HG02571 (cell line): Measurements from ENCODE around the gene PDLIM7.
A peak's percentile ranks its signal among the peaks of the same experiment; 100 is the strongest.
"Not testable (repeated sequence)": the region's sequence is repeated elsewhere in the genome, so short reads cannot be mapped to it uniquely, and the experiment has no call there.

ENCODE experiments used
- ATAC-seq: cut with Tn5 transposase; IDR thresholded peaks from one replicate; pipeline ENCODE4 v1.9.1; 2021; ENCODE audit warnings: mild to moderate bottlenecking, moderate library complexity; ENCODE audit not compliant: unreplicated experiment

The PDLIM7 gene, protein sequence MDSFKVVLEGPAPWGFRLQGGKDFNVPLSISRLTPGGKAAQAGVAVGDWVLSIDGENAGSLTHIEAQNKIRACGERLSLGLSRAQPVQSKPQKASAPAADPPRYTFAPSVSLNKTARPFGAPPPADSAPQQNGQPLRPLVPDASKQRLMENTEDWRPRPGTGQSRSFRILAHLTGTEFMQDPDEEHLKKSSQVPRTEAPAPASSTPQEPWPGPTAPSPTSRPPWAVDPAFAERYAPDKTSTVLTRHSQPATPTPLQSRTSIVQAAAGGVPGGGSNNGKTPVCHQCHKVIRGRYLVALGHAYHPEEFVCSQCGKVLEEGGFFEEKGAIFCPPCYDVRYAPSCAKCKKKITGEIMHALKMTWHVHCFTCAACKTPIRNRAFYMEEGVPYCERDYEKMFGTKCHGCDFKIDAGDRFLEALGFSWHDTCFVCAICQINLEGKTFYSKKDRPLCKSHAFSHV

GRCh38 chr5:177497292-177498012 lies at the start of gene PDLIM7:
TSS of gene PDLIM7 (minus strand) at chr5:177497604. CDS start at chr5:177496512, 1,092 bp downstream.
- peak; percentile 78 for ATAC-seq

DNA sequence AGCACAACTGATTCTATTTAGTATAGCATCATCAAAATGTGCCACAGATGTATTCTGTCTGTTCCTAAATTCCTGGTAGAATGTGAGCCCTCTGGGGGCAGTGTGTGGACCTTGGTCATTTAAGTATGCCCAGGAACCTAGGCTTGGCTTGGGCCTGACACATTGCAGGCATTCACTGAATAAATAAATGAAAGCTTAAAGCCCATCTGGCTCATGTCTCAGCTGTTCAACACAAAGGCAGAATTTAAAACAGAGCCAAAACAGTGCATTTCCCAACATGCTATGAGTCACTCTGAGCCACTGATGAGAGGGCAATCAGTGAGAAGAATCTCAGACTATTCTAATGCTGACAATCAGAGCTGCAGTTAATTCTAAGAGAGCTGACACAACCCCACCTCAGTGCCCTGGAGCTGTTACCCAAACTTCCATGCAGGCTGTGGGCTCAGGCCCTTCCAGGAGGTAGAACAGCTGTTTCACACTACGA lies 48.9 kb upstream of the PDLIM7 start:
- no peak for ATAC-seq

DNA sequence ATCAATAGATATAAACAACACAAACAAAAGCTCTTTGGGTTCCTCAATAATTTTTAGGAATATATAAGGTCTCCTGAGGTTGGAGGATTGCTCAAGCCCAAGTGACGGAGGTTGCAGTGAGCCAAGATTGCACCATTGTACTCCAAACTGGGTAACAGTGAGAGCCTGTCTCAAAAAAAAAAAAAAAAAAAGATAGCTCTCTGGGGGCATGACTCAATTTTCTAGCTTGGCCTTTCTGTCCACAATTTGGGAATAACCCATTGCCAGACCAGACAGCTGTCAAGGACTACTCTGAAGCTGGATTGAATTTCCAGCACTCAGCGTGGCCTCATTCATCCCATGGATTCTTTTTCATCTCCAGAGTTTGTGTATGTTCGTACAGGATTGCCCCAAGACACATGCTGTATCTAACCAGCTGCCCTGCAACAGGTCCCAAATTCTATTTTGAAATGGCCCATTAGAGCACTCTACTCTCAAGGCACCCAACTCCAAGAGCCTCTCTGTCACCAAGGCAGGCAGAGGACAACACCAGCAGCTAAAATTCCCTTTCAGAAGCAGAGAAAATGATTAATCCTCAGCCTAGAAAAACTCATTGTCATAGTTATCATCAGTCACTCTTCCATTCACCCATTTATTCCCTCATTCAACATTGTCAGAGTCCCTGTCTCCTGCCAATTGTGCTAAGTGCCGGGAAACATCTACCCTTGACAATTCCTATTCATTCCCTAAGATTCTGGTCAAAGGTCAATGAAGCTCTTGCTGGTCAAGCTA lies 48.3 kb upstream of the PDLIM7 start:
- no peak for ATAC-seq

DNA sequence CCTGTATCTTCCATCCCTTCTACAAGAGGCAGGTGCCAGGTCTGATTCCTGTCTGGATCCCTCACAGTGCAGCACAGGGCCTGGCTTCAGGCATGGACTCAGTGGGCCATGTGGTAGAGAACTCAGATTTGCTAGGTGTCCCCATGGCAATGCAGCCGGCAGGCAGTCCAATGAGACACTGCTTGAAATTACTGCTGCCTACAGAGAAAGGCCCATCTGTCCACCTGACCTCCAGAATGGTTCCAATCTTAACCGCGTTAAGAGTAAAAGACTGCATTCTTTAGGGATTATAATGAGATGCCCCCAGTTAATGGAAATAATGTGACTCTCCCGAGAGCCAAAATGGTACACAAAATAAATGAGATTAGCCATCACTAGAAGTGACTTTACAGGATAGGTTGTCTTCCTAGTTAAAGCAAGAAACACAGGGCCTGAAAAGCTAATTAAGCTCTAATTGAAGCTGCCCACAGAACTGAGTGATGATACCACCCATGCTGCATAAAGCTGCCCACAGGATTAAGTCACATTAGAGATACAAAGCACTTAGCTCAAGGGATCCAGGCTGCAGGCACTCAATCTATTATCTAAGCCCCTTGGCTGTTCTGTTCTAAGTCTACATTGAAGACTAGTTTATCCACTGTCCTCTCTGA lies 45.5 kb upstream of the PDLIM7 start:
- ATAC-seq, result no peak

- no peak for ATAC-seq
Observed at GRCh38 chr5:177540438-177540837, 43.0 kb upstream of the PDLIM7 start.

DNA sequence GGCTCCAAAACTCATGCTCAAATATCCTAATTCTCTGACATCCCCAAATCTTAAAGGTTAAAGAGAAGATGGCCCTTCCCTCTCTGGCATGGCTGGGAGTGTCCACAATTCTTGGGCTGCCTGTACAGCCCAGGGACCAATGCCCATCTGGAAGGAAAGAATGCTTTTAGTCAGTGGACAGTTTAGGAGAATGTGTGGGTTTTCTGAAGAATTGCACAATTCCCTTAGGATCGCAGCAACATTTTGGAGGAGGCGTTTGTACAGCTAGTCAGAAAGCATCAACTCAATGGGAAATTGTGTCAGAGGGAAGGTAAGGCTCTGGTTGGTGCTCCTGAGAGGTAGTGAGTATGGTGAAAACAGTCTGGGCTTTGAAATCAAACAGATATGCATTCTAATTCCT lies 42.0 kb upstream of the PDLIM7 start:
- ATAC-seq, result no peak

DNA sequence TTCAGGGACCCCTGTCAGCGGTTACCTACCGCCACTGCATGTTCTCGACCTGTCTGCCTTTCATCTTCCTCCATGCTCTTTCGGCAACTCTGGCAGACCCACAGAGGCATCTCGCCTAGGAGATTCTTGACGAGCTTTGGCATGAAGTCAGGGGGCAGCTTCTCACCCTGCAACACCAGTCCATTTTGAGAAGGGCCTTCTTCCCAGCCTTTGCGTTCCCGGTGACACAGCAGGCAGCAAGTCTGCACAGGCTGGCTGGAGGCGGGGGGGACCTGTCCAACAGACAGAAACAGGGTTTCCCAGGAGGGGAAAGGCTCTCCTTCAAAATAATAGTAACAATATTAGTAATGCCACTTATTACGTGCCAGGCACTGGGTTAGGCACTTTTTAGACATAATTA lies 41.5 kb upstream of the PDLIM7 start:
- ATAC-seq, result no peak

- no peak for ATAC-seq
Observed at GRCh38 chr5:177537389-177538361, 40.3 kb upstream of the PDLIM7 start.

DNA sequence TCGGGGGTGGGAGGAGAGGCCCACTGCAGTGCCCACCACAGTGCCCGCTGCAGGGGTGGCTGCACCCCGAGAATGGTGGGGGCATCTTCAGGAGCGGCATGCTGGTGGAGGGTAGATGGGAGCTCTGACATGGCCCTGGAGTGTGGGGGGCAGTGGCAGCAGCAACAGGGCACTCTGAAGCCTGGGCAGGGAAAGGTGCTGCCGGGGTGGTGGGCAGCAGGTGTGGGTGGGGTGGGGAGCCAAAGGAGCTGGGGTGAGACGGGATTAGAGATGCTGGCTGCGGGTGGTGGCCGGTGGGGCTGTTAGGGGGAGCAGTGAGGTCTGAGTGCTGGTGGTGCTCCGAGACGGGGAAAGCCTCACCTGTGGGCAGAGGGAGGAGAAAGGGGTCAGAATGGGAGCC lies 39.0 kb upstream of the PDLIM7 start:
- no peak for ATAC-seq

DNA sequence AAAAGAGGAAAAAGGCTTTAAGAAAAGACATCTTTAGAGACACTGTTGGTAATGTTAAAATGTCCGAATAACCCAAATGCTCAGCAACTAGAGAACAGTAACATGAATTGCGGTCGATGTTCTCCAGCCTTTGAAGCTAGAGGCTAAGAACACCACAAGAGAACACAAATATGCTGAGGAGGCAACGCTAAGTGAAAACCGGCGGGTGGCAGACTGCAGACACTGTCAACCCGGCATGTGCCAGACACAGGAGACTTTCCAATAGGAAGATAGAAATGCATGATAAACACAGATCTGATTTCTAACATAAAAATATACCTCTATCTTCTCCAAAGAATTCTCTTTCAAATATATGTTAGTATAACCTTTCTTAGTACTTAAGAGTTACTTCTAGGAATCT lies 37.7 kb upstream of the PDLIM7 start:
- no peak for ATAC-seq

- ATAC-seq, result not testable (repeated sequence)
Observed at GRCh38 chr5:177534433-177534832, 37.0 kb upstream of the PDLIM7 start.

DNA sequence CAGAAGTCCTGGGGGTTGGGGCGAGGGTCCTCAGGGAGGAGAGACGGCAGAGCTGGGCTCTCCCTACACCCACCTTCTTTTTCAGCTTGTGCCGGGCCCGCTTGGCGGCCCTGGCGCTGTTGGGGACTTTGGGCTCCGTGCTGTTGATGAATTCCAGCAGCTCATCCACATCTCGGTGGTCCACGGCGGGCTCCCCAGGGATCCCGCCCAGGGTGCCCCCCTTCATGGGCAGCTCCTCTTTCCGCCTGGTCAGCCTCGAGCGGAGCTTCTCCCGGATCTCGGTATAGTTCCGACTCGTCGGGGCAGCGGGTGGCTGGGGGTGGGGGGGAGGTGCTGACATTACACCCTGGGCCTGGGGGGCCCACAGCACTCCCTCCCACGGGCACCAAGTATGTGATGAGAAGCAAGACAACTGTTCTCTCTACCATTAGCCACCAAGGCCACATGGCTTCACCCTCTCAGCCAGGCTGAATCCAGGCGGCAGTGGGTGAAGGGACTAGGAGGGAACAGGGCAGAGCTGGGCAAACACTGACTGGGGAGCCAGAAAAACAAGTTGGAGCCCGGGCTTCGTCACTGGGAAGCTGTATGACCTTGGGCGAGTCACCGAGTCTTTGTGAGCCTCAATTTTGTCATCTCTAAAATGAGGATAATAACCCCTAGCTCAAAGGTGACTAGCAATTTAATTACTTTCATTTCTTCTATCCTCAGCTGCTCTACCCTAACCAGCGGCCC lies 34.0 kb upstream of the PDLIM7 start:
- ATAC-seq, result no peak

DNA sequence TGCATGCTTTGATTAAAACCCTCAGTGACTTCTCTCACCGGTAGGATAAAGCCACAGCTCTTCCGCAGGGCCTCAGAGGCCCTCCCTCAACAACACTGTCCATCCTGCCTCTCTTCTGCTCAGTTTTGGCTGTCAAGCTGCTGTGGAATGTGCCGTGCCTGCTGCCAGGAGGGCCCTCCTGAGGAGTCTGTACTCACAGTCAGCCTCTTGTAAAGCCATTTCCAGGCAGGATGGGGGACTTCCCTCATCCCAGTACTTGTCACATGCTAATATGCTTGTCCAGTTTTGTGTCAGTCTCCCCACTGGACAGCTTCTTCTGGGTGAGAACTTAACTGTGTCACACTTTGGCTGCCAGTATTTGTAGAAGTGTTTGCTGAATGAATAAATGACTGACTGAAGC lies 33.2 kb upstream of the PDLIM7 start:
- no peak for ATAC-seq

GRCh38 chr5:177529247-177530203 lies 32.1 kb upstream of the PDLIM7 start:
- ATAC-seq, result no peak

GRCh38 chr5:177528631-177529030 lies 31.2 kb upstream of the PDLIM7 start:
- no peak for ATAC-seq

DNA sequence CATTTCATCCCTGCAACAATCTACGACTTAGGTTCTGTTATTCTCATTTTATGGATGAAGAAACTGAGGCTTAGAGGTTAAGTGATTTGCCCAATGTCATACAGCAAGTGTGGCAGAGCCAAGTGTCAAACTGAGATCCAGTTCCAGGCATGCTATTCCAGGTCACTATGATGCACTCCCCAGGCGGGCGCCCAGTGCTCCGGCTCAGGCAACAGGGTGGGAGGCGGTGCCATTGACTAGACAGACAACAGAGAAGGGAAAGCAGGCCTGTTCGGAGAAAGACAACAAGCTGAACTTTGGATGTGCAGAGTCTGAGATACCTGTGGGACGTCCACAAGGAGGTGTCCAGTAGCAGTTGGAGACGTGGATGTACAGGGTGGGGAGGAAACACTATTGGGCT lies 30.2 kb upstream of the PDLIM7 start:
- ATAC-seq, result no peak

- no peak for ATAC-seq
Observed at GRCh38 chr5:177526791-177527190, 29.4 kb upstream of the PDLIM7 start.

DNA sequence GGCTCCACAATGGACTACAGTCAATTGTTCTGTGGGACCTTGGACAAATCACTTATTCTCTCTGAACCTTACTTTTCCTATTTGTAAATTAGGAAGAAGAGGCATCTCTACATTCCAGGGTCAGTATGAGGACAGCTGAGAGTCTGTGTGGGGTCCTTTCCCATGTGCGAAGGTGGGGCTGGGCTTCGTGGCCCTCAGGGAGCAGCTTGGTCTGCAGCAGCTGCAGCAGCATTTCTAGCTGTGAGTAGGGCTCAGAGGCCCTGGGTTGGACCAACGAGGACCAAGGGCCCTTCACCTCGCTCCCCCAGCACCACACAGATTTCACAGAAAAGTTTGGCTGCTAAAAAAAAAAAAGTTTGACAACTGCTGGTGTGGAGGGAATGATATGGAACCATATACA lies 28.8 kb upstream of the PDLIM7 start:
- ATAC-seq, result no peak
